ENCODE results near the gene FRMD4B.
"Not testable (repeated sequence)": the region's sequence is repeated elsewhere in the genome, so short reads cannot be mapped to it uniquely, and the experiment has no call there.

The FRMD4B gene

DNA sequence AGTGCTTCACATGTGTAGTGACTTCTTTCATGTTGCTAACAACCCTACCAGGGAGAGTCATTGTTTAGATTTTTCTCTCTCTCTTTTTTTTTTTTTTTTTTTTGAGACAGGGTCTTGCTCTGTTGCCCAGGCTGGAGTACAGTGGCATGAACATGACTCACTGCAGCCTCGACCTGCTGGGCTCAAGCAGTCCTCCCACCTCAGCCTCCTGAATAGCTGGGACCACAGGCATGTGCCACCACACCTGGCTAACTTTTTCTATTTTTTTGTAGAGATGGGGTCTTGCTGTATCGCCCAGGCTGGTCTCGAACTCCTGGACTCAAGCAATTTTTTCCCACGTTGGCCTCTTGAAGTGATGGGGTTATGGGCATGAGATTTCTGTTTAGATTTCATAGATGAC lies 63.4 kb downstream of the FRMD4B start:
- not testable (repeated sequence) for DNase-seq (ENCODE audit: low read depth)

- no peak for DNase-seq (ENCODE audit: low read depth)
Observed at GRCh38 chr3:69322158-69322509, 63.8 kb downstream of the FRMD4B start.

DNA sequence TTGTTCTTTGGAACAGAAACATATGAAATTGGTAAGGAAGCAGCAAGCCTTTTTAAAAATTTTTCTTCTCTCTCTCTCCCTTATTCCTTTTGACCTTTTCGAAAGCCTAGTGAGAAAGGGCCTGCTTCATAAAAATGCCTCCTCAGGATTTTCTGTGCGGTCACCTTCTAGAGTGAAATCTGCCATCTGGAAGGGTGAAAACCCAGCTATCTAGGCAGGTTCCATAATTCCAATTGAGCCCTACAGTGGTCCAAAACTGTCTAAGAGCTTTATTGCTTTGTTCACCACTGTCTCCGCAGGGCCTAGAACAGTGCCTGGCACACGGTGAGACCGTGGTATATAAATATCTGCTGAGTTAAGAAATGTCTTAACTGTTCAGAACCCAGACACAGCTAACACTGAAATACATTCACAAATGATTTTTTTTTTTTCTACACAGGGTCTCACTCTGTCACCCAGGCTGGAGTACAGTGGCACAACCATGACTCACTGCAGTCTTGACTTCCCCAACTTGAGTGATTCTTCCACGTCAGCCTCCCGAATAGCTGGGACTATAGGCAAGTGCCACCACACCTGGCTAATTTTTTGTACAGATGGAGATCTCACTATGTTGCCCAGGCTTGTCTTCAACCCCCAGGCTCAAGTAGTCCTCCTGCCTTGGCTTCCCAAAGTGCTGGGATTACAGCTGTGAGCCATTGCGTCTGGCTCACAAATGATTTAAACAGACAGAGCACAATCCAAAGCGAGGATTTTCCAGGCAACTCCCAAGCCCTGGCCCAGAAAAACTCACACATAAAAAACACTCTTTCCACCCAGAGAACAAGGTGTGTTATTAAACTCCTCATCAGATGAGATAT lies 64.4 kb downstream of the FRMD4B start:
- no peak for DNase-seq (ENCODE audit: low read depth)

GRCh38 chr3:69320871-69321271 lies 65.0 kb downstream of the FRMD4B start:
- DNase-seq (ENCODE audit: low read depth): no peak

- DNase-seq (ENCODE audit: low read depth): no peak
Observed at GRCh38 chr3:69319652-69320051, 66.2 kb downstream of the FRMD4B start.

DNA sequence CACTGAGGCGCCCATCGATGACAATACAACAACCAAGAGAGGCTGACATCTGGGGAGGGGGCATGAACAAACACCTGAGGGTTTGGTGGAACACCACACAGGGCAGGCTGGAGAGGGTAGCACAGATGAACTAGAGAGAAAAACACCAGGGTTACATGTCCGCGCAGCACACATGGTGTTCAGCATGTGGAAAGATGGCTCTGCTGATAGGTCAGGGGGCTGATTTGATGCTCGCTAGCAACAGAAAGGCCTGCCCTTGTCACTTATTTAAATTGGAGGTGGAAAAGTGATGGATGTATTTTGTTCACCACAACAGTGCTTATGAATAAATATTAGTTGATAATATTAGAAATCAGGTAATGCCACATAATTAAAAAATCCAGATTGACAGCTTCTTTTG lies 67.5 kb downstream of the FRMD4B start:
- no peak for DNase-seq (ENCODE audit: low read depth)

DNA sequence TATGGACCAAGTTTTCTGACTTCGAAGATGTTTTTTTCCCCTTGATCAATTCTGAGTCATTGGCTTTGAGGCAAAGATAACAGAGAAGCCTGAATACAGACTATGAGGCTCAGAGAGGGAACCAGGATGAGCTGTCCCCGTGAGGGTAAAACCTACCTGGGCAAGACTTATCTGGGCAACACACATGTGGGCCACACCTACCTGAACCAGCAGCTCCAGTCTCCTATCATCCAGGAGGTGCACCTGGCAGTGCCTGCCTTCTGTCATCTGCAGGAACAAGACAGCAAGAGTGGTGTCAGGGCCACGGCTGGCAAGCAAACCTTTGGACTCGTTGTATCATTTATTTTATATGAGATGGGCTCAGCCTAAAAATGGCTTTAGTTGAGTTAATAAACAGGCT lies 72.6 kb downstream of the FRMD4B start:
- DNase-seq (ENCODE audit: low read depth): no peak

DNA sequence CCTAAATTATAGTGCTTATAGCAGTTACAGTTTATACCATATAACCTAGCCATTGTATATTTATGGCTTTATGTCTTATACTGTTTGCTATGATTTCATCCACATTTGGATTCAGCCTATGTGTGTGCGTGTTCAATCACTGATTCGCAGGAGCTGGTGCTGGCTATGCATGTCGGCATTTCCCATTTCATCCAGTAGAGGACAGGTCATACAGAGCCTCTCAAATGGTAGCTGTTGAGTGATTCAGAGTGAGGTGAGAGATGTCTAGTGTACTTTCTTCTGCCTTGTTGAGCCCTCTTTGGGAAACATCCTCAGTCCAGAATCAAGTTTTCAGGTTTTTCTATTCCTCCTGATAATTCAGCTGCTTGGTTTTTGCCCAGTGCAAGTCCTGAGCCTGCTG lies 76.1 kb downstream of the FRMD4B start:
- DNase-seq (ENCODE audit: low read depth): peak; percentile 64

GRCh38 chr3:69306239-69307185 lies 79.4 kb downstream of the FRMD4B start:
- DNase-seq (ENCODE audit: low read depth): peak; percentile 94

GRCh38 chr3:69305011-69305410 lies 80.9 kb downstream of the FRMD4B start:
- DNase-seq (ENCODE audit: low read depth): peak; percentile 47

GRCh38 chr3:69304396-69304795 lies 81.5 kb downstream of the FRMD4B start:
- DNase-seq (ENCODE audit: low read depth): no peak

GRCh38 chr3:69300296-69300695 lies 85.6 kb downstream of the FRMD4B start:
- DNase-seq (ENCODE audit: low read depth): peak; percentile 46

DNA sequence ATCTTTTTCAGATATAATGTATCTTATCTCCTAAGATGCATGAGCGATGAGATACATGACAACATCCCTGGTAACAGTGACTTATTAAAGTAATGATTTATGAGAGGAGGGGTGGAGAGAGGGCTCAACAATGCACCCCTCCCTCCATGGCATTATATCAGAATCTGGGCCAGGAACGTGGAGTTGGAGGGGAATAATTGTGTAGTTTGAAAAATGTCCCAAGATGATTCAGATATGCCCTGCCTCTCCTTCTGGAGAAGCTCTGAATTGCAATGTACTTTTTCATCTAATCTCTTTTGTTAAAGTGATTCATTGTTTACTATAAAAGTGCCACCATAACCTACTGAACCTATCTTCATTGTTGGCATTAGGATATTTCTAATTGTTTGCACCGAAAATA lies 86.5 kb downstream of the FRMD4B start:
- peak; percentile 50 for DNase-seq (ENCODE audit: low read depth)

- DNase-seq (ENCODE audit: low read depth): peak; percentile 42
Observed at GRCh38 chr3:69297501-69297900, 88.4 kb downstream of the FRMD4B start.

GRCh38 chr3:69296995-69297394 lies 88.9 kb downstream of the FRMD4B start:
- no peak for DNase-seq (ENCODE audit: low read depth)

DNA sequence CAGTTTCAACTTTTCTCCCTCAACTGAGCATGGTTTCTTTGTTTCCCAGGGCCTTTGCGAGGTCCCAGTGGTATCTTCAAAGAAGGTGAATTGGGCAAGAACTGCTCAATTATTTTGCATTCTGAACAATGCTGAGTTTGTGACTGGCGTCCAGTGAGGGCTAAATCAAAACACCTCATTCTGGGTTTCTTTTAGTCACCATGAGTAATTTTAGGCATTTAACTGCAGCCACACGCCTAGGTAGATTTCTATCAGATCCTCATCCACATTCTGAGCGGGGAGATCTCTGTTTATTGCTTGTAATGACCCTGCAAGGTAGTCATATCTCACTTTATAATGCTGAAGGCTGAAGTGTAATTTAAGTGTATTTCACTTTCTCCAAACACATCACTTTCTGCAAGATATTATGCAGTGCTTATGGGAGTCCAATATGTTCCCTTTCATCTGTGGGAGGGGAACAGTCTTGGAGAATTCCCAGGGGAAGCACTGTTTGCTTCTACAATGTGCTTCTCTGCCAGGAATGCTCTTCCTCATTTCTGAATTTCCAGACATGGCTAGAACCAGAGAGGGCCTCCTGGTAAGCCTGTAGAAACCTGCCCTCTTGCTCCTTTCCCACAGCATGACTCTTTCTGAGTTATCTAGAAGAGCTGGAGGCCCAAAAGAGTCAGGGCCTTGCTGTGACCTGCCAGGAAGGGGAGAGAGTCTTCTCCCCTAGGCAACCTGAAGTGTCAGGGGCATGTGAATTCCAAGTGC lies 91.7 kb downstream of the FRMD4B start:
- DNase-seq (ENCODE audit: low read depth): peak; percentile 81

GRCh38 chr3:69292959-69293574 lies 92.8 kb downstream of the FRMD4B start:
- DNase-seq (ENCODE audit: low read depth): no peak

- no peak for DNase-seq (ENCODE audit: low read depth)
Observed at GRCh38 chr3:69292185-69292584, 93.7 kb downstream of the FRMD4B start.

- DNase-seq (ENCODE audit: low read depth): no peak
Observed at GRCh38 chr3:69290430-69290829, 95.5 kb downstream of the FRMD4B start.

DNA sequence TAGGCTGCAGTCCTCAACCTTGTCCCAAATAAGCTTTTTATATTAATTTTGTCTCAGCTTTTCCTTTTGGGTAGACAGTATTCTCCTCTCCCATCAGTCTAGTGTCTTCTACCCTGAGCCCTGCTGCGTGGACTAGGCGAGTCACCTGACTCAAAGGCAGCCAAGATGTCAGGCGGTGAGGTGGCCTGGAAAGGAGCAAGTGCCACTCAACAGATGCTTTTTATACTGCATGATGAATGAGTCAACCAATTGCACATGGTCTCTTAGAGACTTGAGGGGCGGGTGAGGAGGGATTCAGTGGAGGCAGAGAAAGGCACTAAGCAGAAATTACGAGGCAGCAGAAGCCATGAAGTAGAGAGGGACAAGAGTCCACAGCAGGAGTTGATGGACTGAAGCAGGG lies 95.9 kb downstream of the FRMD4B start:
- no peak for DNase-seq (ENCODE audit: low read depth)

- DNase-seq (ENCODE audit: low read depth): peak; percentile 43
Observed at GRCh38 chr3:69288161-69288895, 97.6 kb downstream of the FRMD4B start.
